Right ventricle myocardium inferior (tissue), 1 donor: ENCODE measurements around the gene DTYMK. TPM values are rescaled to one million over a fixed set of nuclear protein-coding genes. Genes with fewer than 3 reads are reported as not detected.
"Not testable (repeated sequence)": the region's sequence is repeated elsewhere in the genome, so short reads cannot be mapped to it uniquely, and the experiment has no call there.

Experiments
- ATAC-seq: fragments of 200-7000 bp; cut with Tn5 transposase; one replicate; pipeline ENCODE4 v1.9.1; 2020; ENCODE audit warnings: mild to moderate bottlenecking, moderate library complexity
- DNase-seq: peaks from one replicate; pipeline ENCODE4 v3.0.0; 2021; ENCODE audit errors: missing footprints
- intact Hi-C: fragments of 100-400 bp; cut with DNase I; formaldehyde crosslinking; loops from one replicate; pipeline ENCODE4 v1.11.0; 2022
- total RNA-seq: library from RNA; stranded (reverse); fragmentation: NEBNext Ultra II Directional; extraction: Animal tissue kit (Norgen Biotek cat#: 25700); gene quantifications from one replicate; pipeline ENCODE4 v1.2.1, GENCODE V29; 2021
- donor health status: DM: no; HTN: yes; CAD: no; lungs with severe emphysema.

The DTYMK gene
- total RNA-seq, 1 donor from 2014 or later, result 11.1 TPM

DNA sequence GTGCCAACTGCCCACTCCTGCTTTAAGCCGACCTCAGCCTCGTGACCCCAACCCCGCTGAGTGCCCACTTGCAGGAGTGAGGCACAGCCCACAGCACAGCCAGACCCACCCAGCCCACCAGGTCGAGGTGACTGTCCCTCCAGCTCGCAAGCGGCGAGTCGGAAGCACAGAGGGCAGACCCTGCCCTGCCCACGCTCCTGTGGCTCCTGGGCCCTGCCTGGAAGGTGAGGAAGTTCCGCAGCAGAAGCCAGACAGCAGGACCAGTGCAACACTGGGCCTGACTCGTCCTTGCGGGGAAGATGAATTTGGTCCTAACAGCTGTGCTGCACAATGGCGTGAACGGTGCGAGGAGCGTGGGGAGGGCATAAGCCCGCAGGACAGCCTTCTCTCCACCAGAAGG is 9.9 kb downstream of the DTYMK start:
- peak; percentile 45 for DNase-seq
- no peak for ATAC-seq
- intact Hi-C loops, result no loop called here

DNA sequence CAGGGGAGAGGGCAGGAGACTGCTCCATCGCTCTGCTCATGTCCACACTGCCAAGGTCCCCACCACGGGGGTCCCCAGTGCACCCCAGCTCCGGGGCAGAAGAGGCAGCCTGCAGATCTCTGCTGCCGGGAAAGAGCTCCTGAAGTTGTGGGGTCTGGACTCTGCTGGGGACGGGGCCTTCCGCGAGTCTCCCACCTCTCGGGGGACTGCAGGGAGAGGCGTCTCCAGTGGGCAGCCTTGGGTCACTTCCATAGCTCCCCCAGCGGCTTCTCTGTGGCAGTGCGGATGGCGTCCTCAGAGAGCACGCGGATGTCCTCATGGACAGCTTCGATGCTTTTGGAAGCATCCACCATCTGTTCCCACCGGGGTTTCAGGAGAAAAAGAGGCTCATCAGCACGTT is 10.7 kb downstream of the DTYMK start:
- ATAC-seq, result no peak
- intact Hi-C loops, result no loop called here
- no peak for DNase-seq

- ATAC-seq (peak; percentile 13), DNase-seq (peak; percentile 65)
- intact Hi-C loops, result no loop called here
Observed at GRCh38 chr2:241673797-241674725, 12.6 kb downstream of the DTYMK start.

DNA sequence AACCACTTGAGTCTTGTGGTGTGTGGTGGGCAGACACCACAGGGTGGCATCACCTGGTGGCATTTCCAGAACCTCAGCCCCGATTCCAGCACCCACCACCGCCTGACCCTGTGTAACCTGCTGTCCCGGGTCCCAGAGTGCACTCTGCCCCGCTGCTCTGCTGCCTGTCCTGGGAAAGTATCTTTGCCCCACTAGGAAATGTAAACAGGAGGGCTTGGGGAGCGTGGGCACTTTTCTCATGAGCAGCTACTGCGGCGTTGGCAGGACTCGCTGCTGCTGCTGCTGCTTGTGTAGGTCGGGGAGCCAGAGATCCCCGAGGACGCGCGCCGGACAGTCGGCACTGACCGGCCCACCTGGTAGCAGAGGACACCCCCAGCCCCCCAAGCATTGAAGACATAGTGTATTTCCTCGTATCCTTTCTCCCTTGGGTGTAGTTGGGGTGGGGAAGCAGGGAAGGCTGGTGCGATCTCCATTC is 13.4 kb downstream of the DTYMK start:
- intact Hi-C loops, result no loop called here
- ATAC-seq (no peak), DNase-seq (peak; percentile 57)

- intact Hi-C loops, result no loop called here
- no peak for DNase-seq
- no peak for ATAC-seq
Observed at GRCh38 chr2:241672243-241673188, 14.1 kb downstream of the DTYMK start.

- DNase-seq, result peak; percentile 53
- intact Hi-C loops, result no loop called here
- ATAC-seq, result no peak
Observed at GRCh38 chr2:241671457-241672240, 15.0 kb downstream of the DTYMK start.

- DNase-seq (peak; percentile 66), ATAC-seq (no peak)
- intact Hi-C loops, result no loop called here
Observed at GRCh38 chr2:241670333-241671110, 16.1 kb downstream of the DTYMK start.

DNA sequence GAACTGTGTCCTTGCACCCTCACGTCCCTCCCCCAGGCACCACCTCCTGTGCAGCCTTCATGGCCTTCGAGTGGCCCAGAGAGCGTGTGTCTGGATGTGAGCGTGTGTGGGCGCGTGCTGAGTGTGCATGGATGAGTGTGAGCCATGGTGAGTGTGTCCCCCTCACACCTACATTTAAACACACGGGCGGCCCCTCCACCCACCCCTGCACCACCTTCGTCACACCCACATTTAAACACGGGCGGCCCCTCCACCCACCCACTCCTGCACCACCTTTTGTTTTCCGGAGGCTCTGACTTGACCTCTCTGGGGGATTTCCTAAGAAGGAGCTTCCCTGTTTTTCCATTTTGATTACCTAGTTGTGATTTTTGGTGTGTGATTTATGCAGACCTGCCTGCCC is 17.8 kb downstream of the DTYMK start:
- intact Hi-C loops, result no loop called here
- DNase-seq, result no peak
- ATAC-seq, result no peak

DNA sequence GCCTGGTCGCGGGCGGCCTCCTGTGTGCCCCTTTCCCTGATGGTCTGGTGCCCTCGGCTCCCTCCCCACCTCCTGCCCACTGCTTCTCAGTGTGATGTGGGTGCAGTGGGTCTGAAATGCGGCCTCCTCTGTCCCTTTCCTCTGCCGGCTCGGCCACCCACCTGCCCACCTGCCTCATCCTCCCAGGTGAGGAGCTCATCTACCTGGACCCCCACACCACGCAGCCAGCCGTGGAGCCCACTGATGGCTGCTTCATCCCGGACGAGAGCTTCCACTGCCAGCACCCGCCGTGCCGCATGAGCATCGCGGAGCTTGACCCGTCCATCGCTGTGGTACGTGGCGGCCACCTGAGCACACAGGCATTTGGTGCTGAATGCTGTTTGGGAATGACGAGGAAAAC is 18.3 kb downstream of the DTYMK start:
- intact Hi-C loops, result no loop called here
- DNase-seq, result no peak
- no peak for ATAC-seq

DNA sequence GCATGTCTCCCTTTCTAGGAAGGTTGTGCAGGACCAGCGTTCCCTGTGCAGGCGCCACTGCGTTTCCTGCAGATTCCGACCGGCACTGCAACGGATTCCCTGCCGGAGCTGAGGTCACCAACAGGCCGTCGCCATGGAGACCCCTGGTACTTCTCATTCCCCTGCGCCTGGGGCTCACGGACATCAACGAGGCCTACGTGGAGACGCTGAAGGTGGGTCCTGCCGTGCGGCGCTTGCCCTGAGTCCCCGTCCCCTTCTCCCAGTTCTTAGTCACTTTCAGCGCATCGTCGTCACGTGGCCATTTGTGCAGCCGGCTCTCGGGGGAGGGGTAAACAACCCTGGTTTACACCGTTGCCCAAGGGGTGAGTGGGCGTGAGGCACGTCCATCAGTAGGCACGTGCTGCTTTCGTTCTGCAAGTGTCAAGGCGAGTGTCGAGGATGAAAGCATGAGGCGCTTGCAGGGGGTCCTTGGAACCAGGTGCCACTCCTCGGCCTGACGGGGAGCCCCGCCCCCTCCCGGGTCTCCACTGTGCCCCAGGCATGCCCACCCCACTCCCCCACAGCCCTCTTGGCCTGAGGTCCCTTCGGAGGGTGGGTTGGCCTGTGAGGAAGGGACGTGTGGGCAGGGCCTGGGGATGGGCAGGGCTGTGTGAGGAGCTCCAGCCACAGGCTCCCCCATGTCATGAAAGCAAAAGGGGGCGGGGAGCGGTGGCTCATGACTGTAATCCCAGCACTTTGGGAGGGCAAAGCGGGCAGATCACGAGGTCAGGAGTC is 19.8 kb downstream of the DTYMK start:
- ATAC-seq, result no peak

DNA sequence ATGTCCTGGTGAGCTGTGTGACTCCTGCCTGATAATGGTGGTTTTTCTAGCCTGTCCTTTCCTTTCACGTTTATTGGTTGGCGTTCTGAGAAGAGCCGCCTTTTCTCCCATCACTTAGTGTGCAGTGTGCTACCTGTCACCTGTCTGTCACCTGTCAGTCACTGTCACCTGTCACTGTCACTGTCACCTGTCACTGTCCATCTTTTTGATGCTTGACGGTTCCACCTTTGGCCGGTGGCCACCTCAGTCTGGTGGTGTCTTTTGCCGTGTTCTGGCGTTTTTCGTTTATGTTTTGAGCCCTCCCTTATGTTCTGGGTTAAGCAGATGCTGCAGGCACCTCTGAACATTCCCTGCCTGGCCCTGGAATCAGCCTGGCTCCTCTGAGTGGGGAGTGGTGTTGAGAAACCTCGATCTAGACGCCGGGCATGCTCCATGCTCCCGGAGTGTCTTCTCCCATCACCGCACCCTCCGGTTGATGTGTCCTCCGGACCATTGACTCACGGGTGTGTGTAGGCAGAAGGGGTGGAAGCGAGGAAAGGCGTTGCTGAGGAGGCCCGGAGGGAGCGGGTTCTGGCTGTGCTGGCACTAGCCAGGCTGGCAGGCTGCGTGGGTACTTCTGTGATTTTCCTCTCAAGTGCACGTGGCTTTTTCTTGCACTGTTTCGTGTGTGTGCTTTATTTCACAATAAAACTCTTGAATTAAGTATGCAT is 20.7 kb downstream of the DTYMK start:
- intact Hi-C loops, result no loop called here

More for the DNA sequence above, 19.8 kb downstream of the DTYMK start:
- intact Hi-C loops, result no loop called here
- DNase-seq, result peak; percentile 50

DNA sequence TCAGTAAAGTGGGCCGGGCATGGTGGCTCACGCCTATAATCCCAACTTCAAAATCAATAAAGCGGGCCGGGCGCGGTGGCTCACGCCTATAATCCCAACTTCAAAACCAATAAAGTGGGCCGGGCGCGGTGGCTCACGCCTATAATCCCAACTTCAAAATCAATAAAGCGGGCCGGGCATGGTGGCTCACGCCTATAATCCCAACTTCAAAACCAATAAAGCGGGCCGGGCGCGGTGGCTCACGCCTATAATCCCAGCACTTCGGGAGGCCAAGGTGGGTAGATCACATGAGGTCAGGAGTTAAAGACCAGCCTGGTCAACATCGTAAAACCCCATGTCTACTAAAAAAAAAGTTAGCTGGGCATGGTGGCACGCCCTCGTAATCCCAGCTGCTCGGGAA is 23.9 kb downstream of the DTYMK start:
- DNase-seq, ATAC-seq, intact Hi-C loops: not testable (repeated sequence)

More for the DNA sequence above, 20.7 kb downstream of the DTYMK start:
- DNase-seq (no peak), ATAC-seq (no peak)

GRCh38 chr2:241660593-241661213 is 25.9 kb downstream of the DTYMK start:
- intact Hi-C loops, result no loop called here
- DNase-seq, result no peak
- no peak for ATAC-seq

DNA sequence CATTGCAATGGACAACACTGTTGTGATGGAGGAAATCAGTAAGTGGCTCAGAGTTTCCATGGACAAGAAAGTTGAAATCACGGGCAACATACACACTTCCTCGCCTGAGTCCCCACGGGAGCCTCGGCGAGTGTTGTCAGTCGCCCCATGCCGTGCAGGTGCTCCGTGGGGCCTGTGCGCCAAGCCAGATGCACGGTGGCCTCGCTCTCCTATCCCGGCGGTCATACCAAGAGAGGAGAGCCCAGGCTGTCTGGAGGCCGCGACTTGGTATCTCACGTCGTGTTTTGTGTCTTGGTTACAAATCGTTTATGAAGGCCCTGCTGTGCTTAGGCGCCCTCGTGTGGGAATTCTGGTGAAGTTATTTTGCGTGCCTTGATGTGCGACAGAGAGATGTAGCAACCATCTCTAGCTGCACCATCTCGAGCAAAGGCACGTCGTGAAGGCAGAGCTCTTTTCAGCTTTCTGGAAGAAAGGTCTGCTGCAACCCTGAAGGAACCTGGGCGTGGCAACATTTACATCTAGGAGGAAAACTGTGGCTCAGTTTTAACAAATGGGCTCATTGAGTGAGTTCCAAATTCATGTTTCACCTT is 27.4 kb downstream of the DTYMK start:
- peak; percentile 57 for ATAC-seq
- intact Hi-C loops, result no loop called here
- peak; percentile 67 for DNase-seq

DNA sequence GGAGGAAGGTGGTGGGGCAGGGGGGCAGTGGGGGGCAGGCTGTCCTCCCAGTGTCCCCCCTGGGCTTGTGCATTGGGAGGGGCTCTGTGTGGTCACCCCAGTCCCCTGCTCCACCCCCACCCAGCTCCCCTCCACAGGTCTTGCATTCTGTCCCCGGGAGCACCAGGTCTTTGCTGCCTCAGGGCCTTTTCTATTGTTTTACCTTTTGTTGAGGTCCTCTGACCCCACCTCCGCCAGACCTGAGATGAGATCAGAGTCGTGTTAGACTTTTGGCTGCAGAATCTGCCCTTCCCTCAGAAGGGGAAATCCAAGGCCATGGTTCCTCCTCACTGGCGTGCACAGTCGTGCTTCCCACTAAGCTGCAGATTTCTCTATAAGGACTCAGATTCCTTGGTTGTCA is 28.3 kb downstream of the DTYMK start:
- no peak for ATAC-seq
- intact Hi-C loops, result no loop called here

GRCh38 chr2:241657786-241658254 is 28.8 kb downstream of the DTYMK start:
- DNase-seq (no peak), ATAC-seq (no peak)
- intact Hi-C loops, result no loop called here

More for the DNA sequence above, 28.3 kb downstream of the DTYMK start:
- no peak for DNase-seq
